Esophagus squamous epithelium (tissue), 5 donors: ENCODE data around the gene SPTBN4. TPM values are rescaled to one million over a fixed set of nuclear protein-coding genes. Genes with fewer than 3 reads are reported as not detected.

Experiments
- DNase-seq: peaks from one replicate; lab custom pipeline; 2025; lab: John Stamatoyannopoulos, UW
- H3K27ac ChIP-seq, 4 donors: fragments of 200-600 bp; sonication (generic); one replicate each; pipeline ENCODE4 v1.5.1; 2016 to 2019; ENCODE audit warnings: mild to moderate bottlenecking in 1 of 4
- H3K27me3 ChIP-seq, 4 donors: fragments of 200-600 bp; sonication (generic); 1 replicate in 3 of 4; 2 replicates in 1 of 4; pipeline versions ENCODE4 v1.5.1 to v1.6.0; 2017 to 2021; ENCODE audit warnings: antibody characterized with exemption in 1 of 4
- H3K36me3 ChIP-seq, 3 donors: fragments of 200-600 bp; sonication (generic); one replicate each; pipeline ENCODE4 v1.5.1; 2016 to 2019
- H3K4me1 ChIP-seq, 3 donors: fragments of 200-600 bp; sonication (generic); one replicate each; pipeline ENCODE4 v1.5.1; 2017 to 2019
- H3K4me3 ChIP-seq, 4 donors: fragments of 200-600 bp; sonication (generic); 1 replicate in 3 of 4; 2 replicates in 1 of 4; pipeline ENCODE4 v1.5.1; 2016 to 2019; ENCODE audit warnings: mild to moderate bottlenecking in 2 of 4, moderate library complexity in 1 of 4
- H3K9me3 ChIP-seq, 3 donors: fragments of 200-600 bp; sonication (generic); one replicate each; pipeline ENCODE4 v1.5.1; 2016 to 2019
- CTCF ChIP-seq, 6 experiments: fragments of 450-650 bp in 4 of 6; fragments of 200-600 bp in 2 of 6; sonication (generic) in 2 of 6; IDR thresholded peaks; one replicate each; pipeline ENCODE4 v1.5.1; 2016 to 2019; ENCODE audit warnings: antibody characterized with exemption in 6 of 6, mild to moderate bottlenecking in 4 of 6, moderate library complexity in 4 of 6
- POLR2A ChIP-seq, 4 donors: fragments of 450-650 bp; IDR thresholded peaks; one replicate each; pipeline ENCODE4 v1.6.1; 2017; ENCODE audit warnings: antibody characterized with exemption in 4 of 4, mild to moderate bottlenecking in 4 of 4, moderate library complexity in 3 of 4
- WGBS, 2 donors: methylation state at CpG; one replicate each; pipeline ENCODE4 v1.1.5; 2018; 5-methylcytosine and 5-hydroxymethylcytosine counted together
- intact Hi-C: fragments of 100-400 bp; cut with DNase I; formaldehyde crosslinking; loops from one replicate; pipeline ENCODE4 v1.15.0; 2022
- total RNA-seq, 4 donors: library from RNA; depleted of rRNA; stranded (reverse); fragments of >200 nt; gene quantifications; one replicate each; pipeline ENCODE4 v1.1.0, GENCODE V29; 2016
- donor health status: DM: yes; HTN: yes; CAD: no.

The SPTBN4 gene
- total RNA-seq, 4 donors from 2014 or later = 0.08 to 2.0 (median 1.2) TPM

- 5 to 9% methylated on average over 9 to 19 of the region's 22 CpGs for WGBS, 2 donors
- Histone ChIP-seq H3K9me3 (no peaks in the 10 kb centered on the region), H3K27ac (peak overlapping the region; percentile 87 to 94 (median 92)), H3K4me1 (peaks cover 6 to 26% (median 15%) of the 10 kb centered on the region in 3 donors), H3K36me3 (peaks cover 6 to 20% (median 11%) of the 10 kb centered on the region in 3 donors), H3K27me3 (no peaks in the 10 kb centered on the region), H3K4me3 (peak overlapping the region; percentile 80 to 95 (median 88))
- no peak for TF ChIP-seq CTCF (IDR thresholded peaks at IDR 0.05)
- TF ChIP-seq POLR2A (IDR thresholded peaks at IDR 0.05) = no peak
- intact Hi-C loops = no loop called here
- DNase-seq = no peak
Measured at GRCh38 chr19:40576151-40576584, 109.4 kb downstream of the SPTBN4 start.

GRCh38 chr19:40576585-40577451, 110.0 kb downstream of the SPTBN4 start, which contains the start of gene SHKBP1:
SHKBP1 (plus strand) TSS chr19:40576873; CDS start chr19:40576900, 27 bp downstream.
- peak in 2 of 4 donors; percentile 43 to 75 for TF ChIP-seq POLR2A (IDR thresholded peaks at IDR 0.05)
- TF ChIP-seq CTCF (IDR thresholded peaks at IDR 0.05) = no peak
- 0 to 5% methylated on average over 15 to 28 of the region's 55 CpGs for WGBS, 2 donors
- Histone ChIP-seq H3K36me3 (peaks cover 6 to 26% (median 11%) of the 10 kb centered on the region in 3 donors), H3K27ac (peak within 1 kb of the TSS; percentile 87 to 94 (median 92)), H3K4me3 (peak within 1 kb of the TSS; percentile 80 to 95 (median 88)), H3K27me3 (no peaks in the 10 kb centered on the region), H3K4me1 (peaks cover 6 to 26% (median 15%) of the 10 kb centered on the region in 3 donors), H3K9me3 (no peaks in the 10 kb centered on the region)
- intact Hi-C loops = no loop called here
- DNase-seq = peak; percentile 61

GRCh38 chr19:40578442-40578908, 111.7 kb downstream of the SPTBN4 start:
- TF ChIP-seq POLR2A (IDR thresholded peaks at IDR 0.05) (no peak), CTCF (IDR thresholded peaks at IDR 0.05) (no peak)
- Histone ChIP-seq H3K4me3 (no peak overlapping the region), H3K36me3 (peaks cover 6 to 43% (median 24%) of the 10 kb centered on the region in 3 donors), H3K9me3 (no peaks in the 10 kb centered on the region), H3K27ac (no peak overlapping the region), H3K27me3 (no peaks in the 10 kb centered on the region), H3K4me1 (peaks cover 6 to 26% (median 15%) of the 10 kb centered on the region in 3 donors)
- WGBS, 2 donors = 76 to 93% methylated on average over 9 to 10 of the region's 12 CpGs
- intact Hi-C loops = no loop called here
- no peak for DNase-seq

GRCh38 chr19:40580619-40581018, 113.8 kb downstream of the SPTBN4 start:
- WGBS, 2 donors = 99 to 100% methylated on average over 3 to 11 of the region's 13 CpGs
- TF ChIP-seq POLR2A (IDR thresholded peaks at IDR 0.05) (no peak), CTCF (IDR thresholded peaks at IDR 0.05) (no peak)
- Histone ChIP-seq H3K27ac (peak overlapping the region in 1 of 4 donors; percentile 63), H3K4me3 (no peak overlapping the region), H3K9me3 (no peaks in the 10 kb centered on the region), H3K4me1 (peaks cover 6 to 26% (median 15%) of the 10 kb centered on the region in 3 donors), H3K27me3 (no peaks in the 10 kb centered on the region), H3K36me3 (peaks cover 6 to 64% (median 28%) of the 10 kb centered on the region in 3 donors)
- DNase-seq = no peak
- intact Hi-C loops = no loop called here

- no peak overlapping the region for H3K4me3 ChIP-seq
- H3K36me3 ChIP-seq = peaks cover 6 to 73% (median 28%) of the 10 kb centered on the region in 3 donors
- no peak for DNase-seq
- 93 to 96% methylated on average over 5 of the region's 5 CpGs for WGBS, 2 donors
- intact Hi-C loops = no loop called here
- no peaks in the 10 kb centered on the region for H3K27me3 ChIP-seq
- H3K27ac ChIP-seq = no peak overlapping the region
- no peaks in the 10 kb centered on the region for H3K9me3 ChIP-seq
- TF ChIP-seq CTCF (IDR thresholded peaks at IDR 0.05) = no peak
- TF ChIP-seq POLR2A (IDR thresholded peaks at IDR 0.05) = no peak
- H3K4me1 ChIP-seq = peaks cover 6 to 17% (median 11%) of the 10 kb centered on the region in 3 donors
Measured at GRCh38 chr19:40581531-40581930, 114.7 kb downstream of the SPTBN4 start.
